Fibroblast of lung (primary cell): ENCODE measurements around the gene SAMSN1. TPM values are rescaled to one million over a fixed set of nuclear protein-coding genes. Genes with fewer than 3 reads are reported as not detected.
"Not testable (repeated sequence)": the region's sequence is repeated elsewhere in the genome, so short reads cannot be mapped to it uniquely, and the experiment has no call there.

Source experiments
- DNase-seq, 2 donors: peaks; one replicate each; pipeline versions ENCODE4 v3.0.0 to v3.0.0-alpha.2; 2010; ENCODE audit warnings: low read depth in 2 of 2
- H2AFZ ChIP-seq: 2 replicates; pipeline ENCODE4 v1.5.1; 2012; ENCODE audit warnings: low read length, control low read depth, inconsistent platforms
- H3K27ac ChIP-seq: 2 replicates; pipeline ENCODE4 v1.5.1; 2011; ENCODE audit warnings: low read length, control low read depth; ENCODE audit not compliant: insufficient read depth
- H3K27me3 ChIP-seq: 2 replicates; pipeline ENCODE4 v1.5.1; 2011; ENCODE audit warnings: mild to moderate bottlenecking, low read length; ENCODE audit not compliant: control insufficient read depth, insufficient read depth
- H3K36me3 ChIP-seq: 2 replicates; pipeline ENCODE4 v1.5.1; 2011; ENCODE audit warnings: low read length; ENCODE audit not compliant: control insufficient read depth, insufficient read depth
- H3K4me1 ChIP-seq: 2 replicates; pipeline ENCODE4 v1.5.1; 2011; ENCODE audit warnings: low read length; ENCODE audit not compliant: control insufficient read depth, insufficient read depth; ENCODE audit errors: extremely low read depth
- H3K4me2 ChIP-seq: 2 replicates; pipeline ENCODE4 v1.5.1; 2011; ENCODE audit warnings: low read length, control low read depth; ENCODE audit not compliant: insufficient read depth; ENCODE audit errors: extremely low read depth
- H3K4me3 ChIP-seq, 4 experiments: fragments of 200-600 bp in 1 of 4; sonication (generic) in 1 of 4; replicated peaks in 1 of 4; 2 replicates each; pipeline ENCODE4 v1.5.1; 2011 to 2016; ENCODE audit warnings: low read length in 4 of 4, low read depth in 3 of 4, mild to moderate bottlenecking in 3 of 4, control low read depth in 2 of 4, inconsistent platforms in 1 of 4, mixed read lengths in 1 of 4; ENCODE audit not compliant: insufficient read depth in 1 of 4; ENCODE audit errors: control extremely low read depth in 1 of 4
- H3K79me2 ChIP-seq: 2 replicates; pipeline ENCODE4 v1.5.1; 2012; ENCODE audit warnings: mild to moderate bottlenecking, low read length, inconsistent platforms; ENCODE audit not compliant: control insufficient read depth, insufficient read depth
- H3K9ac ChIP-seq: 2 replicates; pipeline ENCODE4 v1.5.1; 2011; ENCODE audit warnings: mild to moderate bottlenecking, low read length, control low read depth; ENCODE audit not compliant: insufficient read depth
- H3K9me3 ChIP-seq: 2 replicates; pipeline ENCODE4 v1.5.1; 2012; ENCODE audit warnings: low read depth, low read length; ENCODE audit not compliant: control insufficient read depth, insufficient read depth
- H4K20me1 ChIP-seq: 2 replicates; pipeline ENCODE4 v1.5.1; 2011; ENCODE audit warnings: low read length; ENCODE audit not compliant: control insufficient read depth, insufficient read depth; ENCODE audit errors: extremely low read depth
- CTCF ChIP-seq, 2 donors: IDR thresholded peaks in 1 of 2; conservative IDR thresholded peaks in 1 of 2; 1 replicate in 1 of 2; 2 replicates in 1 of 2; pipeline ENCODE4 v1.5.1; 2011 to 2012; ENCODE audit warnings: low read length in 2 of 2, control low read depth in 1 of 2, inconsistent platforms in 1 of 2, low read depth in 1 of 2, mild to moderate bottlenecking in 1 of 2
- EZH2 ChIP-seq: IDR thresholded peaks from 2 replicates; pipeline ENCODE4 v1.5.1; 2012; ENCODE audit warnings: low read length, control low read depth, mild to moderate bottlenecking; ENCODE audit errors: missing control alignments
- polyA plus RNA-seq, 2 donors: library from polyadenylated mRNA; depleted of rRNA in 1 of 2; stranded (reverse) in 1 of 2; unstranded in 1 of 2; fragments of >200 nt; gene quantifications; 2 replicates each; pipeline ENCODE4 v1.2.1, GENCODE V29; 2011 to 2012; ENCODE audit warnings: missing spikeins in 1 of 2
- total RNA-seq: library from RNA; depleted of rRNA; stranded (reverse); fragments of >200 nt; gene quantifications from 2 replicates; pipeline ENCODE4 v1.2.1, GENCODE V29; 2014

SAMSN1 gene
- total and polyA plus RNA-seq, 2 donors (not counting 1 experiment from before 2014, with no cell fraction given), result not detected

GRCh38 chr21:14547834-14548513 is 1.9 kb upstream of the SAMSN1 start:
- H3K4me3 ChIP-seq, result no peak overlapping the region
- no peaks in the 10 kb centered on the region for H3K27me3 ChIP-seq
- no peaks in the 10 kb centered on the region for H3K36me3 ChIP-seq
- H4K20me1 ChIP-seq, result no peaks in the 10 kb centered on the region
- no peak overlapping the region for H3K9ac ChIP-seq
- no peaks in the 10 kb centered on the region for H3K4me1 ChIP-seq
- no peak for DNase-seq
- H3K4me2 ChIP-seq, result no peak overlapping the region
- no peak overlapping the region for H3K27ac ChIP-seq
- H3K79me2 ChIP-seq, result no peaks in the 10 kb centered on the region
- TF ChIP-seq EZH2 (no peak), CTCF (conservative IDR thresholded peaks at IDR 0.05 in 1 of 2, IDR thresholded peaks at IDR 0.05 in 1 of 2; ENCODE audit: low read depth in 1 of 2, low read length in 2 of 2) (no peak)
- H2AFZ ChIP-seq, result no peak overlapping the region
- no peaks in the 10 kb centered on the region for H3K9me3 ChIP-seq

- not testable (repeated sequence) for H3K36me3 ChIP-seq, H2AFZ ChIP-seq, H3K27ac ChIP-seq, H3K4me1 ChIP-seq, H3K9ac ChIP-seq, DNase-seq, H3K27me3 ChIP-seq, H3K79me2 ChIP-seq, H3K9me3 ChIP-seq, H3K4me3 ChIP-seq, H3K4me2 ChIP-seq, H4K20me1 ChIP-seq
Measured at GRCh38 chr21:14546719-14547118, 604 bp upstream of the SAMSN1 start.

- TF ChIP-seq CTCF (conservative IDR thresholded peaks at IDR 0.05 in 1 of 2, IDR thresholded peaks at IDR 0.05 in 1 of 2; ENCODE audit: low read depth in 1 of 2, low read length in 2 of 2), result no peak
- TF ChIP-seq EZH2, result no peak
- DNase-seq, result no peak
Measured at GRCh38 chr21:14543983-14544382, 2.1 kb downstream of the SAMSN1 start.

More at GRCh38 chr21:14543983-14544382, 2.1 kb downstream of the SAMSN1 start:
- Histone ChIP-seq H3K27ac (no peak overlapping the region), H2AFZ (no peak overlapping the region), H3K4me1 (no peaks in the 10 kb centered on the region), H3K27me3 (no peaks in the 10 kb centered on the region), H3K9ac (no peak overlapping the region), H3K36me3 (no peaks in the 10 kb centered on the region), H4K20me1 (no peaks in the 10 kb centered on the region), H3K79me2 (no peaks in the 10 kb centered on the region), H3K4me3 (no peak overlapping the region), H3K9me3 (no peaks in the 10 kb centered on the region), H3K4me2 (no peak overlapping the region)
